ENCODE data around the gene GGA1.
"Not testable (repeated sequence)": the region's sequence is repeated elsewhere in the genome, so short reads cannot be mapped to it uniquely, and the experiment has no call there.

GGA1 gene

GRCh38 chr22:37640591-37641560 lies 32.2 kb downstream of the GGA1 start:
- H2AFZ ChIP-seq (ENCODE audit: low read length, unreplicated experiment) = no peak overlapping the region
- H3K79me2 ChIP-seq (ENCODE audit: control insufficient read depth, insufficient read depth, low read length, unreplicated experiment) = no peaks in the 10 kb centered on the region
- H3K27me3 ChIP-seq (ENCODE audit: insufficient read depth, low read length) = no peaks in the 10 kb centered on the region
- no peaks in the 10 kb centered on the region for H3K36me3 ChIP-seq (ENCODE audit: insufficient read depth, low read length)
- H3K4me3 ChIP-seq (ENCODE audit: low read depth, low read length) = peak overlapping the region; percentile 81
- H3K27ac ChIP-seq (ENCODE audit: low read depth, low read length) = no peak overlapping the region
- peaks cover 6% of the 10 kb centered on the region for H3K4me1 ChIP-seq (ENCODE audit: control insufficient read depth, insufficient read depth, low read length, unreplicated experiment)

DNA sequence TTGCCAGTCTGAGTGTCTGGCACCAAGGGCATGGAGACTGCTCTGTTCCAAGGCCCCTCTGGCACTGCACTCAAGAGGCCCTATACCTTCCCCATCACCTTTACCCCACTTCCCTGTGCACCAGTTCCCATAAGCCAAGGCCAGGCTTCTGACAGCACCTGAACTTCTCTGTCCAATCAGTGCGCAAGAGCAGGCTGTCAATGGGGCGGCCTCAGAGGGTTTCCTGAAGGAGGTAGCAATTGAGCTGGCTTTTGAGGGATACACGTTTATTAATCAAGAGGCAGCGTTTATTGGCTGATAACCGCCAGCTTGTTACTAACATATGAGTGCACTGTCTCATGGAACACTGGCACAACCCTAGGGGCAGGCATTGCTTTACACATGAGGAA lies 32.9 kb downstream of the GGA1 start:
- no peaks in the 10 kb centered on the region for H3K27me3 ChIP-seq (ENCODE audit: insufficient read depth, low read length)
- H2AFZ ChIP-seq (ENCODE audit: low read length, unreplicated experiment) = no peak overlapping the region
- H3K27ac ChIP-seq (ENCODE audit: low read depth, low read length) = no peak overlapping the region
- no peaks in the 10 kb centered on the region for H3K79me2 ChIP-seq (ENCODE audit: control insufficient read depth, insufficient read depth, low read length, unreplicated experiment)
- H3K4me3 ChIP-seq (ENCODE audit: low read depth, low read length) = no peak overlapping the region
- H3K4me1 ChIP-seq (ENCODE audit: control insufficient read depth, insufficient read depth, low read length, unreplicated experiment) = peaks cover 6% of the 10 kb centered on the region
- H3K36me3 ChIP-seq (ENCODE audit: insufficient read depth, low read length) = no peaks in the 10 kb centered on the region

- Histone ChIP-seq H3K4me3 (ENCODE audit: low read depth, low read length) (no peak overlapping the region), H3K79me2 (ENCODE audit: control insufficient read depth, insufficient read depth, low read length, unreplicated experiment) (no peaks in the 10 kb centered on the region), H3K36me3 (ENCODE audit: insufficient read depth, low read length) (no peaks in the 10 kb centered on the region), H3K27ac (ENCODE audit: low read depth, low read length) (no peak overlapping the region), H3K4me1 (ENCODE audit: control insufficient read depth, insufficient read depth, low read length, unreplicated experiment) (peaks cover 3% of the 10 kb centered on the region), H2AFZ (ENCODE audit: low read length, unreplicated experiment) (no peak overlapping the region), H3K27me3 (ENCODE audit: insufficient read depth, low read length) (no peaks in the 10 kb centered on the region)
Measured at GRCh38 chr22:37643225-37643847, 34.7 kb downstream of the GGA1 start.

DNA sequence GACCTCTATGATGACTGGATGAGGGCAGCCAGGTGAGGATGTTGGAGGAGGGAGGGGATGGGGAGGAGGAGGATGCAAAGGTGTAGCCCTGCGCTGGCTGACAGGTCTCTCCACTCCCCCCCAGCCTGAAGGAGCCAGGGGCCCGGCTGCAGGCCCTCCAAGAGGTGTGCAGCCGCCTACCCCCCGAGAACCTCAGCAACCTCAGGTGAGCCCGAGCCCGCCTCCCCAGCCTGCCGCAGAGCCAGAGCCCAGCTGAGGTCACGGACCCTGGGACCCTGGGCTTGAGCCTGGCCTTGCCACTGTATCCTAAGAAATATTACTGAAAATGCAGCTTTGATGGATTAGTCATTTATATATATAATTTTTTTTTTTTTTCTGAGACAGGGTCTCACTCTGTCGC lies 38.7 kb downstream of the GGA1 start:
- H3K27me3 ChIP-seq (ENCODE audit: insufficient read depth, low read length) = no peaks in the 10 kb centered on the region
- H3K27ac ChIP-seq (ENCODE audit: low read depth, low read length) = no peak overlapping the region
- no peaks in the 10 kb centered on the region for H3K4me1 ChIP-seq (ENCODE audit: control insufficient read depth, insufficient read depth, low read length, unreplicated experiment)
- H2AFZ ChIP-seq (ENCODE audit: low read length, unreplicated experiment) = no peak overlapping the region
- no peak overlapping the region for H3K4me3 ChIP-seq (ENCODE audit: low read depth, low read length)
- H3K36me3 ChIP-seq (ENCODE audit: insufficient read depth, low read length) = no peaks in the 10 kb centered on the region
- no peaks in the 10 kb centered on the region for H3K79me2 ChIP-seq (ENCODE audit: control insufficient read depth, insufficient read depth, low read length, unreplicated experiment)

- Histone ChIP-seq H3K27ac (ENCODE audit: low read depth, low read length) (no peak overlapping the region), H3K27me3 (ENCODE audit: insufficient read depth, low read length) (no peaks in the 10 kb centered on the region), H3K4me1 (ENCODE audit: control insufficient read depth, insufficient read depth, low read length, unreplicated experiment) (no peaks in the 10 kb centered on the region), H3K4me3 (ENCODE audit: low read depth, low read length) (no peak overlapping the region), H3K79me2 (ENCODE audit: control insufficient read depth, insufficient read depth, low read length, unreplicated experiment) (no peaks in the 10 kb centered on the region), H2AFZ (ENCODE audit: low read length, unreplicated experiment) (no peak overlapping the region), H3K36me3 (ENCODE audit: insufficient read depth, low read length) (no peaks in the 10 kb centered on the region)
Measured at GRCh38 chr22:37647928-37648327, 39.3 kb downstream of the GGA1 start.

- Histone ChIP-seq H2AFZ (ENCODE audit: low read length, unreplicated experiment) (no peak overlapping the region), H3K79me2 (ENCODE audit: control insufficient read depth, insufficient read depth, low read length, unreplicated experiment) (no peaks in the 10 kb centered on the region), H3K36me3 (ENCODE audit: insufficient read depth, low read length) (no peaks in the 10 kb centered on the region), H3K4me3 (ENCODE audit: low read depth, low read length) (no peak overlapping the region), H3K27me3 (ENCODE audit: insufficient read depth, low read length) (no peaks in the 10 kb centered on the region), H3K4me1 (ENCODE audit: control insufficient read depth, insufficient read depth, low read length, unreplicated experiment) (no peaks in the 10 kb centered on the region), H3K27ac (ENCODE audit: low read depth, low read length) (no peak overlapping the region)
Measured at GRCh38 chr22:37650463-37651136, 42.0 kb downstream of the GGA1 start.

- Histone ChIP-seq H3K4me1 (ENCODE audit: control insufficient read depth, insufficient read depth, low read length, unreplicated experiment) (peaks cover 6% of the 10 kb centered on the region), H3K4me3 (ENCODE audit: low read depth, low read length) (no peak overlapping the region), H3K79me2 (ENCODE audit: control insufficient read depth, insufficient read depth, low read length, unreplicated experiment) (peaks cover 7% of the 10 kb centered on the region), H2AFZ (ENCODE audit: low read length, unreplicated experiment) (no peak overlapping the region), H3K36me3 (ENCODE audit: insufficient read depth, low read length) (no peaks in the 10 kb centered on the region), H3K27ac (ENCODE audit: low read depth, low read length) (no peak overlapping the region), H3K27me3 (ENCODE audit: insufficient read depth, low read length) (no peaks in the 10 kb centered on the region)
Measured at GRCh38 chr22:37654563-37655251, 46.1 kb downstream of the GGA1 start.

- H2AFZ ChIP-seq (ENCODE audit: low read length, unreplicated experiment) = no peak overlapping the region
- no peak overlapping the region for H3K27ac ChIP-seq (ENCODE audit: low read depth, low read length)
- H3K4me1 ChIP-seq (ENCODE audit: control insufficient read depth, insufficient read depth, low read length, unreplicated experiment) = peaks cover 10% of the 10 kb centered on the region
- H3K27me3 ChIP-seq (ENCODE audit: insufficient read depth, low read length) = no peaks in the 10 kb centered on the region
- peaks cover 12% of the 10 kb centered on the region for H3K79me2 ChIP-seq (ENCODE audit: control insufficient read depth, insufficient read depth, low read length, unreplicated experiment)
- H3K4me3 ChIP-seq (ENCODE audit: low read depth, low read length) = no peak overlapping the region
- H3K36me3 ChIP-seq (ENCODE audit: insufficient read depth, low read length) = no peaks in the 10 kb centered on the region
Measured at GRCh38 chr22:37655252-37655563, 46.6 kb downstream of the GGA1 start.

GRCh38 chr22:37656583-37656982 lies 47.9 kb downstream of the GGA1 start:
- H3K27me3 ChIP-seq (ENCODE audit: insufficient read depth, low read length); H3K4me3 ChIP-seq (ENCODE audit: low read depth, low read length); H3K36me3 ChIP-seq (ENCODE audit: insufficient read depth, low read length); H3K27ac ChIP-seq (ENCODE audit: low read depth, low read length); H2AFZ ChIP-seq (ENCODE audit: low read length, unreplicated experiment): not testable (repeated sequence)
- Histone ChIP-seq H3K79me2 (ENCODE audit: control insufficient read depth, insufficient read depth, low read length, unreplicated experiment) (peaks cover 26% of the 10 kb centered on the region), H3K4me1 (ENCODE audit: control insufficient read depth, insufficient read depth, low read length, unreplicated experiment) (peaks cover 19% of the 10 kb centered on the region)

GRCh38 chr22:37657590-37658132 lies 49.0 kb downstream of the GGA1 start:
- Histone ChIP-seq H3K79me2 (ENCODE audit: control insufficient read depth, insufficient read depth, low read length, unreplicated experiment) (peaks cover 33% of the 10 kb centered on the region), H3K36me3 (ENCODE audit: insufficient read depth, low read length) (no peaks in the 10 kb centered on the region), H3K27me3 (ENCODE audit: insufficient read depth, low read length) (no peaks in the 10 kb centered on the region), H3K4me3 (ENCODE audit: low read depth, low read length) (peak overlapping the region; percentile 79), H3K4me1 (ENCODE audit: control insufficient read depth, insufficient read depth, low read length, unreplicated experiment) (peaks cover 20% of the 10 kb centered on the region), H2AFZ (ENCODE audit: low read length, unreplicated experiment) (peak overlapping the region; percentile 79), H3K27ac (ENCODE audit: low read depth, low read length) (0 out of 2 replicates have a peak overlapping the region, but pooled peaks have one; percentile 21)
